GM08714 (cell line): ENCODE results near the gene AGBL5.

ENCODE experiments used
- H3K4me3 ChIP-seq: fragments of 200-500 bp; sonication (Bioruptor generic); 2 replicates; pipeline ENCODE4 v1.5.1; 2014; ENCODE audit warnings: mild to moderate bottlenecking, low read length, inconsistent platforms
- ZNF274 ChIP-seq: IDR thresholded peaks from 2 replicates; pipeline ENCODE4 v1.6.1; 2012; ENCODE audit warnings: mild to moderate bottlenecking, low read depth, low read length

The AGBL5 gene

GRCh38 chr2:27033253-27033852 lies 18.1 kb upstream of the AGBL5 start:
- no peak for TF ChIP-seq ZNF274

GRCh38 chr2:27038012-27038411 lies 13.5 kb upstream of the AGBL5 start:
- TF ChIP-seq ZNF274, result no peak
- no peak overlapping the region for H3K4me3 ChIP-seq

More at GRCh38 chr2:27033253-27033852, 18.1 kb upstream of the AGBL5 start:
- H3K4me3 ChIP-seq, result peak overlapping the region; percentile 89

GRCh38 chr2:27038631-27039339 lies 12.7 kb upstream of the AGBL5 start:
- no peak overlapping the region for H3K4me3 ChIP-seq
- no peak for TF ChIP-seq ZNF274

GRCh38 chr2:27039426-27039825 lies 12.0 kb upstream of the AGBL5 start:
- TF ChIP-seq ZNF274, result no peak
- H3K4me3 ChIP-seq, result no peak overlapping the region

GRCh38 chr2:27039871-27040270 lies 11.6 kb upstream of the AGBL5 start:
- TF ChIP-seq ZNF274, result no peak
- no peak overlapping the region for H3K4me3 ChIP-seq

GRCh38 chr2:27040282-27040681 lies 11.2 kb upstream of the AGBL5 start:
- H3K4me3 ChIP-seq, result no peak overlapping the region
- no peak for TF ChIP-seq ZNF274

- no peak for TF ChIP-seq ZNF274
- H3K4me3 ChIP-seq, result no peak overlapping the region; the same call in 1 of the 2 replicates
These were observed 9.7 kb upstream of the AGBL5 start for GRCh38 chr2:27041752-27042151.

GRCh38 chr2:27042159-27042661 lies 9.3 kb upstream of the AGBL5 start:
- TF ChIP-seq ZNF274, result no peak
- no peak overlapping the region; the same call in 1 of the 2 replicates for H3K4me3 ChIP-seq

GRCh38 chr2:27042985-27043634 lies 8.4 kb upstream of the AGBL5 start:
- TF ChIP-seq ZNF274, result no peak
- no peak overlapping the region for H3K4me3 ChIP-seq

GRCh38 chr2:27049422-27050280 lies 1.8 kb upstream of the AGBL5 start:
- H3K4me3 ChIP-seq, result peak overlapping the region; percentile 78
- no peak for TF ChIP-seq ZNF274

GRCh38 chr2:27050281-27050995 lies 1.0 kb upstream of the AGBL5 start:
- TF ChIP-seq ZNF274, result no peak
- H3K4me3 ChIP-seq, result peak overlapping the region; percentile 78

- no peak for TF ChIP-seq ZNF274
These were observed 606 bp downstream of the AGBL5 start for GRCh38 chr2:27051902-27052645.

GRCh38 chr2:27053321-27053720 lies 1.9 kb downstream of the AGBL5 start:
- no peak for TF ChIP-seq ZNF274
- no peak overlapping the region for H3K4me3 ChIP-seq

More at GRCh38 chr2:27051902-27052645, 606 bp downstream of the AGBL5 start:
- peak overlapping the region; percentile 75 for H3K4me3 ChIP-seq
